ENCODE data around the gene NF1.

Gene NF1

GRCh38 chr17:31388770-31389656 lies 294.2 kb downstream of the NF1 start:
- peak; percentile 71 for DNase-seq

DNA sequence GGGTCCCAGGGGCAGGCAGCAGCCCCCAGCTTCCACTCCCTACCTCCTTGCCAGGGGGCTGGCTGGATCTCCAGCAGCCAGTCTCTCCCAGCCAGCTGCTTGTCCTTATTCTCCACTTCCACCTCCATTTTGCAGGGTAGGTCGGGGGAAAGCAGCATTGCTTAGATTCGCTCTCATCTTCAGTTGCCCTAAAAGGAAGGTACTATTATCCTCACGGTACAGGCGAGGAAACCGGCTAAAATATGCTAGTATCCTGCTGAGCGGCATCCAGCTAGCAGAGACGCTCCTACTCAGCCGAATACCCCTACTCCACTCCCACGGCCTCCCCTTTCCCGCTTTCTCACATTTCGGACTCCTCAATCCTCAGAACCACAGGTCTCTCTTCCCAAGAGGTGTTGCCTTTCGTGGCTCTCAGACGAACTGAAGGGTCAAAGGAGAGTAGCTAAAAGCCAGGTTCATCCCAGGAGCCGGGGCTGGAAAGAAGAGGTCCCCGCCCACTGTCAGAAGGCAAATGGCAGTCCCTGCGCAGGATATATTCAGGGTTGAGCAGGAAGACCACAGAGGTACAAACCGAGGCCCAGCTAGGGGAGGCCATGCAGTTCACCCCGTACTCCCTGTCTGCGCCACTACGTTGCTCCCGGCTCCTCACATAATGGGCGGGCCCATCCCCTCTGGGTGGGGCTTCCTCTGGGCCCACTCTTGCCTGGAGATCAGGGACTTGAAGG lies 295.0 kb downstream of the NF1 start:
- no peak for DNase-seq

DNA sequence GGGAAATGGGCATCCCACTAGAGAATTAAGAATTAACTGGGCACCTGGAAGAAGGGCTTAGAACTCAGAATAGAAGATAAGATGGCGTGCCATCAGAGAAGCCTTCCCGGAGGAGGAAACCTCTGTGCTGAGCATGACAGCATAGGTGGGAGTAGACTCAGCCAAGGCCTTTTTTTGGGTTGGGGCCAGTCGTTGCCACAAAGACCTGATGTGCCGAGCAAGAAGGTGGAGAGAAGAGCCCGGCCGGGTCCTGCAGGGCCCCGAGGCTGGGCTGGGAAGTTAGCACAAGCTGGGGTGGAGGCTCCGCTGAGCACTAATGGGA lies 295.6 kb downstream of the NF1 start:
- DNase-seq = no peak

GRCh38 chr17:31390748-31391495 lies 296.1 kb downstream of the NF1 start:
- peak; percentile 24 for DNase-seq

DNA sequence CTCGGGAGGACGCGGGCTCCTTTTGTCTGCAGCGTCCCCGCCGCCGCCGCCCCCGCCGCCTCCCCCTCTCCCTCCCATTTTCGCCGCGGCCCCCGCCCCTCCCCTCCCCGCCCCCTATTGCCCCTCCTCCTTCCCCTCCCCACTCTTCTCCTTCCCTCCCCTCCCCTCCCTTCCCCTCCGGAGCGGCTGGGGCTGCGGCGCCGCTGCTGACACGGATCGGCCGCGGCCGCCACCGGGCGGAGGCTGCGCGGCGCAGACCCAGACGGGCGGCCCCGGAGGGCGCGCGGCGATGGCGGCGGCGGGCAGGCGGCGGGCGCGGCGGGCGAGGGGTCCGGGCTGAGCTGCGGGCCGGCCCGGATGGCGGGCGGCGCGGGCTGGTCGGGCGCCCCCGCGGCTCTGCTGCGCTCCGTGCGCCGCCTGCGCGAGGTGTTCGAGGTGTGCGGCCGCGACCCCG lies 296.7 kb downstream of the NF1 start, which contains the start of gene RAB11FIP4:
Gene RAB11FIP4 (plus strand): TSS at position 180 of the 454 bp plus-strand sequence. CDS start 178 bp downstream, at position 358.
- DNase-seq = peak; percentile 45

DNA sequence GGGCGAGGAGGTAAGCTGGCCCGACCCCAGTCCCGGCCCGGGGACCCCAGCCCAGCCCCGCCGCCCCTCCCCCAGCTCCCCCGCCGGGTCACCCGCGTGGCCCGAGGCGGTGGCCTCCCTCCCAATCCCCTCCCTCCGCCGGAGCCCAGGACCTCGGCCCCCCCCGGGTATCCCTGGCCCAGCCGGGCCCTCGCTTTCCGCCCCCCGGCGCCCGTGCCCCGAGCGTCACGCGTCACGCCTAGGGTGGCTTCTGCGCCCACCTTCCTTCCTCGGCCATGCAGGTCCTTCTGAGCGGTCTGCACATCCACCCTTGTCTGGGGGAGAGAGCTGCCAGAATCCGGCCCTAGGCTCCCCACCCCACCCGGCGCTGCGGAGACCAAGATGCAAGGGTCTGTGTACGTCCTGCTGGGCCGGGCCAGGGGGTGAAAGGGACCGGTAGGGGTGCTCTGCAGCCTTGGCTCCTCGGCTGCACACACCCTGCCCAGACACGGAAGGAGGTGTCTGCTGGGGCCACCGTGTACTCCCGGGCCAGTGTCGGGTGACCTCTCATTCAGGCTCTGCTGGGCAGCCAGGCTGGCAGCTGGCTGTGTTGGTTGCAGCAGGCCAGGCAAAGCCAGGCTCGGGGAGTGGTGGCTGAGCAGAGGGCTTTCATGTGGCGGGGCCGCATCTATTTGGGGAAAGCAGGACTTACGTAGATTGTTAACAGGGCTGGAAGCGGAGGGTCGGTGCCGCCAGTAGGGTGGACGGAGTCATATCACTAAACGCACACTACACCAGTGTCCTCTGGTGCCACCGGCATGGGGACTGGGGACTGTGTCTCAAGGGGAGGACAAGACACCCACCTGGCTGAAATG lies 297.5 kb downstream of the NF1 start:
- DNase-seq = no peak

DNA sequence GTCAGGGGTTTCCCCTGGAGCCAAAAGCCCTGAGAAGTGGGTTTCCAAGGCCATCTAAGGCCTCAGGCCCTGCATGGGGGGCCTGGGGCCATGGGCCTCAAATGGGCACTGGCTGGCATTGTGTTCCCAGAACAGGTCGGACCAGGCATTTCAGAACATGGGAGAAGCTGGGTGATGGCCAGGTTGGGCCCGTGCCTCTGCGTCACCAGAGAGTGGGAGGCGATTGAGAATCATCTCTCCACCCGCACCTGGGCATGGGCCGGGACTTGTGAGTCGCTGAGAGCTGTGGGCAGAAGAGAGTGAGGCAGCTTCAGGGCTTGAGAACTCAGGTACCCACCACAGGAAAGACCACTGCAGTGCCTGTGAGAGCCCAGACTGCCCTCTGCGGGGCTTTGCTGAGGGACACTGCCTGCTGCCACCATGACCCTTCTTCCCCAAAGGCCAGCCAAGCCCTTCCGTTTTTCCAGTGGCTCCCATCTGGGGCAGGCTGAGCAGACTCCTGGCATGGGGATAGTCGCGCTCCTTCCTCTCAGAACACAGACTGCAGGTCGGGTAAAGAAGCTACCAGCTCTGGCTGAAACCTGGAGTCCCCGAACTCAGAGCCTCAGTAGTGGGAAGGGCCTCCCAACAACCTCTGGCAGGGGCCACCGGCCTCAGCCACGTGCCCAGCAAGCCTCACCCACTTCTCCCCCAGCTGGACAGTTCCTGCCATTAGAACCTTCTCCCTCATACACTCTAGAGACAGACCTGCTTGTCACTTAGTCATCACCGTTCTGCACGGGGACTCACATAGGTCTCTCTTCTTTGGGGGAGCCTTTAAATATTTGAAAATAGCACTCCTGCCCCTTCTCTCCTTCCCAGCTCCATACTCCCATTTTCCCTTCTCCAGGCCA lies 298.3 kb downstream of the NF1 start:
- no peak for DNase-seq

DNA sequence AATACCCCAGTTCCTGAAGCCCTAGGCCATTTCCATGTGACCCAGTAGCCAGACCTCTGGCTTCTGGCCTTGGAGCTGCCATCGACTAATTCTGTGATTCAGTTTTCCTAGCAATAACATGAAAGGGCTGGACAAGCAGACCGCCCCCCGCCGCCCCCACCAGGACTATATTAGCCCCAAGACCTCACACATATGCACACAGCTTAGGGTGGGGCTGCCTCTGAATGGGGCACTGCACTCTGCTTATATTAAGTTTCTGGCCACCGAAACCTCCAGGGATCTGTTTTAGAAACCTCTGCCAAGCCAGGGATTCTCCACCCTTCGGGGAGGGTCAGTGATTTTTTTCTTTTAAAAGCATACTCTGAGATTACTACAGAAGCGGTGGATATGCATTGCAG lies 299.0 kb downstream of the NF1 start:
- DNase-seq = no peak

DNA sequence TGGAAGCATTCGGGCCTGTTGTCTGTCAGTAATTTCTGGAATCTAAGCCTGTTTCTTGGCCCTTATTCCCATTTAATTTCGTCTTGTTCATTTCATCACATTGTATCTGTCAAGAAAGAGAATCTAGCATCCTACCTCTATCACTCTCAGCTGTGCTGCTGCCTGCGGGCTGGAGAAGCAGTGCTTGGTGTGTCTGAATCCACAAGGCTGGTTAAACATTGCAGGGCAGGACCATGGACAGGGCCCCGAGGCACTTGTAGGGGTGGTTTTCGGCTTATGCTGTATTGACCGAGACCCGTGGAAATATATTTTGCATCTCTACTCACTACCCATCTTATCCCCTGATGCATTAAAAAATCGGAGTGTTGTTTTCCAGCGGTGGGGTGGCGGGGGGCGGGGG lies 299.8 kb downstream of the NF1 start:
- peak; percentile 88 for DNase-seq

DNA sequence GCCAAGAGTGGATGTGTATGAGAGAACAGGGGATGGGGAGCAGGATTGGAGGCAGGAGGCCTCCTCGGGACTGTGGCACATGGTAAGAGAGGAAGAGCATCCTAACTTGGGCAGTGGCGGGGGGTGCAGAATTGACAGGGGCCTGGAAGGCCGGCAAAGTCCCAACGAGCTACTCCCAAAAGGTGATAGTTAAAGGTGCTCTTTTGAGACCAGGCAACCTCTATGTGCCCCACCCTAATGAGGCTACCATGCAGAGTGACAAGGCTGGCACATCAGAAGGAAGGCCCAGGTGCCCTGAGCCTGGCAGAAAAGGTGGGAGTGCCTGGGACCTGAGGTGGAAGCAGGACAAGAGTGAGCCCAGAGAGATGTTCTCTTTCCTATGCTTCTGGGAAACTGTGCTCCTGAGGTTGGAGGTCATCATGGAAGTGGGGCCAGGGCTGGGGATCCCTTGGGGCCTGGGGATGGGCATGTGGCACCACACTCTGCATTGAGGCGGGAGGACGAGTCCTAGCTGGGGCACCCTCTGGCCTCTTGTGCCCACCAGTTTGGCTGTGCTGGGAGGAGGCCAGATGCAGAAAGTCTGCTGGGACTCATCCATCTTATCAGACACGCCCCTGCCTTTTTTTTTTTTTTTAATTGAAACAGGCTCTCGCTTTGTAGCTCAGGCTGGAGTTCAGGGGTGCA lies 302.6 kb downstream of the NF1 start:
- no peak for DNase-seq

GRCh38 chr17:31398381-31399311 lies 303.9 kb downstream of the NF1 start:
- no peak for DNase-seq

DNA sequence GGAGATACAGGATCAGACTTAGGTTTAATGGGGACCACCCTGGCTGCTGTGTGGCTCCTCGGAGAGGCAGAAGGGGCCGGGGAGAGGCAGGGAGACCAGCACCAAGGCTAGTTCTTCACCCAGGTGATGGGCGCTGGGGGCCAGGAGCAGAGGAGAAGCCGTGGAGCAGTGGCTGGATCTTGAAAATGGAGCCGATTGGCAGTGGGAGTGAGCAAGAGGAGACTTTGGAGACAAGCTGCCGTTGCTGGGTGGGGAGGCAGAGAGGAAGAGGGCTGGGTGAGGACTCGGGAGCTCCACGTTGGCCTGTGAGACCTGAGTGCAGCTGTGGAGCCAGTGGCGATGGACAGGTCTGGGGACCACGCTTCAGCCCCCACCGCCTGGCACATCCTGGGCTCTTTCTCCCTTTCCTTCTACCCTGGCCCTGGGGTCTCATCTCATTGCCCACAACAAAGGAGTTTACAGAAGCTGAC lies 305.7 kb downstream of the NF1 start:
- DNase-seq = no peak

DNA sequence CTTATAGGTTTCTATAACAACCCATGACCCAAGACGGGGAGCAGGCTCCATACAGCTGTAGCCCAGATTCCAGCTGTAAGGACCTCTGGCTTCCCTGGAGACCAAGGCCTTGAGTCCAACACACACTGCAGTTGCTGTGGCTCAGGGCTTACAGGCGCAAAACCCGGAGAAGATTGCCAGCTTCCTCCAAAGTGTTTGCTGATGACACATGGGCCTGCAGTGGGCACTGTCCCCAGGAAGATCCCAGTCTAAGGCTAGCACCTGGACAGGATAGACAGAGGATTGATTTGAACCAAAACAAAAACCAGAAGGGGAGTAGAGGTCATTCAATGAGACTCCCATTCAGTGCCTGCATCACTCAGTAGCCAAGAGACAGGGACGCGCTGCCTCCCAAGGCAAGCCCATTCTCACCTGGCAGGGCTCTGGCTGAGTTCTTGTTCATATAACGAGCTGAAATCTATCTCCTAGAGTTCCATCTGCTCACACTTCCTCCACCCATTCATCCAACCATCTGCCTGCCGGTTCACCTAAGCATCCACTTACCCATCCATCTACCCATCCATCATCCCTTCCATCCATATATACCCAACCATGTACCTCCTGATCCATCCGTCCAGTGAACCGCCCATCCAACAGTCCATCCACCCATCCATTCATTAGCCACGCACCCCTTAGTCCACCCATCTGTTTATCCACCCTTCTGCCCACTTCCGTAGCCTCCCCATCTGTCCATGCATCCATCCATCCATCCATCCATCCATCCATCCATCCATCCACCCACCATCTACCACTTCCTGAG lies 306.9 kb downstream of the NF1 start:
- no peak for DNase-seq

DNA sequence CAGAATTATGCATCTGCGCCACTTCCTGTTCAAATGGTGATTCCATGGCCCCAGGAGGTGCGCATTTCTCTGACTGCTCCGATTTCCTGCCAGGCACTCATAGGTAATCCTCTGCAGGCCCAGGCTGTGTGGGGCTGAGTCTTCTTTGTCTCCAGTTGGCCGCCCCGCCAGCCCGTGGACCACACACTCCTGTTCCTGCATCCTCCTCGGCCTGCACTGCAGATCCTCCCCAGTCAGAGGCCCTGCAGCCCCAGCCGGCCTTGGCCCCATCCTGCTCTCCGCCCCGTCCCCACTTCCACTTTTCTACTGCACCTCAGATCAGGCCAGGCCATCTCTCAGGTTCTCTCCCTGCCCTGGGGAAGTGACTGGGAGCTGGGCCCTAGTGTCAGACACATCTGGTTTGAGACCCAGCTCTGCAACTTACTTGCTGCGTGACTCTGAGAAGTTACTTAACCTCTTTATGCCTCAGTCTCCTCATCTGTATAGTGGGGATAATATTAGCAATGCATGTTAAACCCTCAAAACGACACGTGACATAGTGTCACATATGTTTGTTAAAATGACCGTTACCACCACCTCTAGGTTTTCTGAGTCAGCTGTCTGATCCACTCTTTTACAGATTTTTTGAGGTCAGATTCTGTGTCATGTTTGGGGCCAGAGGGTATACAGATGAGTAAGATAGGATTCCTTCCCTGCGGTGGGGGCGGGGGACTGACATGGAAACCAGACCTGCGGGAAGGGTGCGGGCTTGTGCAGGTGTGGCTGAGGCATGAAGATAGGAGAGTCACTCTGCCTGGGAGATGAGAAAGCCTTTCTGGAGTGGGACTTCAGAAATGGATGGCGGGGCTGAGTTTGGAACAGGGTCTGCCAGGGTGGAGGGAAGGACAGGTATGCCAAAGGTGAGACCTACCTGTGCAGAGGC lies 309.5 kb downstream of the NF1 start:
- DNase-seq = peak; percentile 17

DNA sequence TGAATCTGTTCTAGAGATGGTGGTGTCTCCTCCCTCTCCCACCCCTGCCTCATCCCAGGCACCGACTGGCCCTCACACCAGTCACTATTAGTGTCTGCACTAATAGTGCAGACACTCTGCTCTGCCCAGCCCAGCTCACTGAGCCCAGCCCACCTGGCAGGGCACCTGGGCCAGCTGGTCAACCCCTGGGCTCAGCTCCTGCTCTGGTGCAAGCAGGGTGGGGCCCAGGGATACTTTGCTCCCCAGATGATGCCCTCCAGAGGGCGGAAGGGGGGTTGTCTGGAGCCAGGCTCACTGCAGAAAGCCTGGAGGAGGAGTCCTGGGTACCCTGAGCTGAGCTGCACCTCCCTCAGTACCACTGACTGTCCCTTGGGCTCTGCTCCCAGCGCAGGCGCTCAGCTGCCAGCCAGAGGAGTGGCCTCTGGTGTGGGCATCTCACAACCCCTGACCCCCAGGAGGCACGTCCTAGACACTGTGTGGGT lies 311.2 kb downstream of the NF1 start:
- no peak for DNase-seq

DNA sequence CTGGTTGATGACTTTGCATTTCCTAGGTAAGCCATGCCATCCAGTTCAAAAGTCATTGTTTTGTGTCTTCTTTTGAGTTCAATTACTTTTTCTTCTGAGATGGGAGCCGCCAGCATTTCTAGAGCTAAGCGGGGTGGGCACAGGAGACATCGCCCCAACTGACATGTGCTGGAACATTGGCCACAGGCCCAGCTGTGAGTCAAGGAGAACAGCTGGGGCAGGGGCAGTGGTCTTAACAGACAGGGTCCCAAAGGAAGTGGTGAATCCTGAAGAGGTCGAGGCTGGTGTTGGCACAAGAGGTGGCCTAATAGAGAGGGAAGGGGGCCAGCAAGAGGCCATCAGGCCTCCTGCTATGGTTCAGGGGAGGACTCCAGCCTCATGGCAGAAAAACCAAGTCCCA lies 313.8 kb downstream of the NF1 start:
- no peak for DNase-seq

- DNase-seq = no peak
Measured at GRCh38 chr17:31411707-31412285, 317.0 kb downstream of the NF1 start.
